Measurements from ENCODE around the gene PSME1.

Gene PSME1

DNA sequence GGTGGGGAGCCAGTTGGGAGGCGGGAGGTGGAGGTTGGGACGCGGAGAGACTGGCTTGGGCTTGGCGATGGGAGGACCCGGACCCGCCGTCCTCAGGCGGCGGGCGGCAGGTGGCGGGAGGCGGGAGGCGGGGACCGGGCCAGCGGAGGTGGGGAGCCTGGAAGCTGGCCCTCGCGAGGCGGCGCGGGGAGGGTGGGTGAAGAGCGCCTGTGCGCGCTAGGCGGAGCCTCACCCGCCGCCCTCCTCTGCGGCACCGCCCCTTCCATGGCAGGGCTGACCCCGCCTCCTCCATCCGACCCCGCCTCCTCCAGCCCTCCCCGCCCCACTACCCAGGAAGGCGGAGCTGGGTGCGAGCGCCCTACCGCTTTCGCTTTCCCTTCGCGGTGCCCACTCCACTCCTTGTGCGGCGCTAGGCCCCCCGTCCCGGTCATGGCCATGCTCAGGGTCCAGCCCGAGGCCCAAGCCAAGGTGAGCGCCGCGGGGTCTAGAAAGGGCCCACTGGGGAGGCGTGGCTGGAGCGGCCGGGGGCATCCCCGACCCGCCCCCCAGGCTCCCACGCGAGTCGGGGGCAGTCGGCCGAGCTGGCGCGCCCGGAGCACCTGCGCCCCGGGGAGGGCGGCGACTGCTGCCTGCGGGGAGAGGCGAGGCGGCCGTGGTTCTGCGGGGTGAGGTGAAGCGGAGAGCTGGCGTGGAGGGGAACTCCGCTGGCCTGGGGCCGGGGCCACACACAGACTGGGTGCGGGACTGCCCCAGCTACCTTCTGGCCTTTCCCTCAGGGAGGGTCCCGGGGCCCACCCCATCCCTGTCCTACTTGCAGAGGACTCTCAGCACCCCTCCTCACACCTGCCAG is at the start of gene PSME1:
TSS of gene PSME1 (plus strand) at position 361 of the 850 bp plus-strand sequence. CDS start at position 430, 69 bp downstream.
- DNase-seq (ENCODE audit: low read depth in 4 of 4, low spot score in 1 of 4) = peak; percentile 76 to 94 (median 91)

DNA sequence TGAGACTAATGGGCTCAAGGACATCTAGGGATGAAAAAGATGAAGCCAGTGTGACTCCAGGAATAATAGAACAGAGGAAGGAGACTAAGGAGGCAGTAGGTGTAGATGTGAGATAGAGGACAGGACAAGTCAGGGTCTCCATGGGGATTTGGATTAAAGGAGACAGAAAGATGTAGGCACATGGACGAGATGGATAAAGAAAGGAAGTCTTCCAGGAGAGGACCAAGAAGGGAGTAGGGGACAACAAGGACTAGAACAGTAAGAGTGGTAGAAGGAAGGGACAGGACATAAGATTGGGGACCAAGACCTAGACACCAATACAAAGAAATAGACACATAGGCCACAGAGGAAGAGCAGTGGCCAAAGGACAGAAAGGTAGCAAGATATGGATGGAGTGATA is 49.0 kb upstream of the PSME1 start:
- DNase-seq (ENCODE audit: low read depth in 4 of 4, low spot score in 1 of 4) = no peak

DNA sequence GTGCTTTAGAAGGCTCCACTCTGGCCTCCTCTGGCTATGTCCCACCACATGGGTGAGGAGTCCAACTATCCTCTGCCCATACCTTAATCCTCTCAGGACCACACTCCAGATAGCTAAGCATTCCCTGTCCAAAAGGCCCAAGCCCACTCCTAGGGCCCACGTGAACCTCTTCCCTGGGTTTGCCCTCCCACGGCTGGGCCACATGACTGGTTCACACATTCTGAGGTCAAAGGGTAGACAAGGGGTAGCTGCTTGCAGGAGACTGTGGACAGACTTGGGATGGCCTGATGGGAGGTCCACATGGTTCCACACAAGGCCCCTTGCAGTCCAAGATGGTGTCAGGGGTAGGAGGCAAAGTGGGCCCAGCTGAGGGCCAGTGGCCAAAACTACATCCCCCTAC is 47.9 kb upstream of the PSME1 start:
- DNase-seq (ENCODE audit: low read depth in 4 of 4, low spot score in 1 of 4) = no peak

DNA sequence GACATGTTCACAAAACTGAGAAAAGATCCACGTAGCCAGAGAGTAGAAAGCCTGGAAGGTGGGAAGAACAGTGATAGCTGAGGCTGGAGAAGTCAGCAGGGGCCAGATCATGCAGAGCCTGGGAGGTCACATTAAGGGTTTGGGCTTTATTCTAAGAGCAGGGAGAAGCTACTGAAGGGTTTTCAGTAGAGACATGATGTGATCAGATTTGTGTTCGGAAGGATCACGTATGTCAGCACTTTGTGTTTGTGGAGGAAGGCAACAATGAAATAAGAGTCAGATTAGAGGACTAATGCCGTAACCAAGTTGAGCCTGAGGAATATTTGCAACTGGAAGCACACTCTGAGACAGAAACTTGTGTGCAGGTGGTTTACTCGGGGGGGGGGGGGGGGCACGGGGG is 46.1 kb upstream of the PSME1 start:
- DNase-seq (ENCODE audit: low read depth in 4 of 4, low spot score in 1 of 4) = no peak

DNA sequence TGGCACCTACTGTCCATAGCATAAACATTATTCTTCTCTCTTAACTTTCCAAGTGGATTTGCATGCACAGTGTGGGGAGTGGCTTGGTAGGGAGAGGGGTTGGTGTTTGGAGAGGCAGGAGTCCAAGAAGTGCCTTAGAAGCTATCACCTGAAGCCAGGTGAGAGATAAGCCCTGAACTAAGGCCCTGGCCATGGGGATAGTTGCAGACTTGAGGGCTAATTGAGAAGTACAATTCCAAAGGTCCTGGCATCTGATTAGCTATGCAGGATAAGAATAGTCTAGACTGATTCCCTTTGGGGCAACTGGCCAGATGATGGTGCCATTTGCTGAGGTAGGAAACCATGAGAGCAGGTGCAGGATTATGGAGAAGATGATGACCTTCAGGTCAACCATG is 43.9 kb upstream of the PSME1 start:
- no peak for DNase-seq (ENCODE audit: low read depth in 4 of 4, low spot score in 1 of 4)

DNA sequence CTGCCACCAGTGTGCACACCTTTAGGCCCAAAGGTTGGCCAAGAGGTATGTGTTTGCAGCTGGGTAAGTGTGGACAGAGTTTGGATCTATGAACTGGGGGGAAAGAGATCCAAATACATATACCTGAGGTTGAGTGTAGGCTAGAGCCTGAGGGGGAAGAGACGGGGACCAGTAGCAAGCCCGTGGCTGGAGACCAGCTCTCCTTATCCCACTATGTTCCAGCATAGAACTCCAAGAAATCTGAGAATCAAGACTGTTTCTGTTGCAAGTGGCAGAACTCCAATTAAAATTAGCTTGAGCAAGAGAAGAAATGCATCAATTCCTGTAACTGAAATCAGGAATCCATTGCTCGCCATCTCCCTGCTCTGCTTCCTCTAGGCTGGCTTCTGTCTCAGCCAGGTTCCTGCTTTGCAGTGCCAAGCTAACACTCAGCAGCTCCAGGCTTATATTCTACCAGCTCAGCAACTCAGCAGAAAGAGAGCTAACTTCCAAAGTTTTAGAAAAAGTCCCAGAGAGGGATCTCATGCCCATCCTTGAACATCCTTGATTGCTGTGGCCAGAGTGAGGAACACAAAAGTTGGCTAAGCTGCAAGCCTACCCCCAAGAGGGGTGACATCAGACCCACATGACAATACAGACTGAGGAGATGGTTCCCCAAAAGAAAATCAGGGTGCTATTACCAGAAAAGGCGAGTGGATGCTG is 43.3 kb upstream of the PSME1 start:
- no peak for DNase-seq (ENCODE audit: low read depth in 4 of 4, low spot score in 1 of 4)

DNA sequence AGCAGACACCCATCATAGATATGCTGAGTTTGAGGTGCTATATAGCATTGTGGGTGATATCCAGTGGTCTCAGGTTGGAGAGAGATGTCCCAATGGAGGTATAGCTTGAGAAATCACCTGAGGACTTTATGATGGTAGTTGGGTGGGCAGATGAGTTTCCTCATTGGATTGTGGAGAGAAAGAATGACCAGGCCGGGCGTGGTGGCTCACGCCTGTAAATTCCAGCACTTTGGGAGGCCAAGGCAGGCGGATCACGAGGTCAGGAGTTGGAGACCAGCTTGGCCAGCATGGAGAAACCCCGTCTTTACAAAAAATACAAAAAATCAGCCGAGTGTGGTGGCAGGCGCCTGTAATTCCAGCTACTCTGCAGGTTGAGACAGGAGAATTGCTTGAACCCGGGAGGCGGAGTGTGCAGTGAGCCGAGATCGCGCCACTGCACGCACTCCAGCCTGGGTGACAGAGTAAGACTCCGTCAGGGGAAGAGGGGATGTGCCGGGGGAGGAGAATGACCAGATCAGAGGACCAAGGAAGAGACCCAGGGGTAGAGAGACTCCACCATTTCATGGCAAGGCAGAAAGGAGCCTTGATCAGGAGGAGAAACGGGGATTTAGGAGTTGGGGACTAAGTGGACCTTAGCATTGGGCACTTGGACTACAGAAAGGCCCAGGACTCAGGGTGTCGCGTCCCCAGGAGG is 42.6 kb upstream of the PSME1 start:
- DNase-seq (ENCODE audit: low read depth in 4 of 4, low spot score in 1 of 4) = no peak

DNA sequence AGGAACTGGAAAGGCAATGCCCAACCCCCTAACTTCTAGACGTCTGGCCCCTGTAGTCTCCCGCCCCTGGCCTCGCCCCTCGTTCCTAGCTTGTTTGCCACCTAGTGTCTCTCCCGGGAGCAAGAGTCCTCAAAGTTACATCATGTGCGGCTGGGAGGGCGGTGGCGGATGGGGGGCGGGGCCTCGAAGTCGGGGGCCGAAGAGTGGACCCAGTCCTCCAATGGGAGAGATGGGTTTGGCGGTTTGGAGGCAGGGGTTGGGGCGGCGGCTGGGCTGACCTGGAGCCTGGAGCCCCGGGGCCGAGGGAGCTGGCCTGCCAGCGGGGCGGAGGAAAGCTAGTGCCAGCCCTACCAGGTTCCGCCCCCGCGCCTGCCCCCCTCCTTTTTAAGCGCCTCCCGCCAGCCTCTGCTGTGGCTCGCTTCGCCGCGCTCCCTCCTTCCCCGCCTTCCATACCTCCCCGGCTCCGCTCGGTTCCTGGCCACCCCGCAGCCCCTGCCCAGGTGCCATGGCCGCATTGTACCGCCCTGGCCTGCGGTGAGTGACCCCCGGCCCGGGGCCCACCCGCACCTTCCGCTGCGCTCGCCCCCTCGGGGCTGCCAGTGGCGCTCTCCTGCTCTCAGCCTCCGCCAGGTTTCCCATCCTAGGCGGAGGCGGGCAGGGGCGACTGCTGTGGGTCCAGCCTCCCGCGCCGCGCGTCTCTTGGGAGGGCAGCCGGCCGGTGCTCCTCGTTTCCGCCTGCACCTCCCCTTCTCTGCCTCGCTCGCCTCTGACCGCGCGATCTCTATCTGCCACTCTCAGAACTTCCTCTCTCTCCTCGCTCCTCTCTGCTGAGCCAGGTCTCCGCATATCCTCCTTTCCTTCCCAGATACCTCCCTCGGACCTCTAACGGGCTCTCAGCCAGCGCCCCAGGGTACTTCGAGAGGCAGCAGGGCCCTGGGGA is 41.8 kb upstream of the PSME1 start, which contains the start of gene PCK2:
TSS of gene PCK2 (plus strand) at position 411 of the 940 bp plus-strand sequence. CDS start at position 506, 95 bp downstream.
- peak; percentile 60 to 92 (median 74) for DNase-seq (ENCODE audit: low read depth in 4 of 4, low spot score in 1 of 4)

DNA sequence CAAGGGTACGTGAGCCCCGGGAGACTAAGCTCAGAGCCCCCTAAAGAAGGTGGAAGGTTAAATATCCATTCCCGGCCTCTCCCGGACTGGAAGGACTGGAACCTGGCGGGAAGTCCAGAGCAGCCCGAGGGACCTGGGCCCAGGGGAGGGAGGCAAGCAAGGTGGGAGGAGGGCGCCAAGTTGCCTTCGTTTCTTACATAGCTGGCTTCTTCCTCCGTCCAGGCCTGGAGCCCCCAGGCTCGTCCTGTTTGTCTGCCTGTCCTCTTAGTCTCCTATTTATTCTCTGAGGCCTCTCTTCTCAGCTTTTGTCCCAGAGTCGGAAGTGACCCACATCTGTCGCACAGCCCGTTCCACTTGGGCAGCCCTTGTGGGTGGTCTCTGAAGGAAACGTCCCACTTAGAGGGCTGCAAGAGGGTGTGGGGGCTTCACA is 41.1 kb upstream of the PSME1 start:
- DNase-seq (ENCODE audit: low read depth in 4 of 4, low spot score in 1 of 4) = no peak

DNA sequence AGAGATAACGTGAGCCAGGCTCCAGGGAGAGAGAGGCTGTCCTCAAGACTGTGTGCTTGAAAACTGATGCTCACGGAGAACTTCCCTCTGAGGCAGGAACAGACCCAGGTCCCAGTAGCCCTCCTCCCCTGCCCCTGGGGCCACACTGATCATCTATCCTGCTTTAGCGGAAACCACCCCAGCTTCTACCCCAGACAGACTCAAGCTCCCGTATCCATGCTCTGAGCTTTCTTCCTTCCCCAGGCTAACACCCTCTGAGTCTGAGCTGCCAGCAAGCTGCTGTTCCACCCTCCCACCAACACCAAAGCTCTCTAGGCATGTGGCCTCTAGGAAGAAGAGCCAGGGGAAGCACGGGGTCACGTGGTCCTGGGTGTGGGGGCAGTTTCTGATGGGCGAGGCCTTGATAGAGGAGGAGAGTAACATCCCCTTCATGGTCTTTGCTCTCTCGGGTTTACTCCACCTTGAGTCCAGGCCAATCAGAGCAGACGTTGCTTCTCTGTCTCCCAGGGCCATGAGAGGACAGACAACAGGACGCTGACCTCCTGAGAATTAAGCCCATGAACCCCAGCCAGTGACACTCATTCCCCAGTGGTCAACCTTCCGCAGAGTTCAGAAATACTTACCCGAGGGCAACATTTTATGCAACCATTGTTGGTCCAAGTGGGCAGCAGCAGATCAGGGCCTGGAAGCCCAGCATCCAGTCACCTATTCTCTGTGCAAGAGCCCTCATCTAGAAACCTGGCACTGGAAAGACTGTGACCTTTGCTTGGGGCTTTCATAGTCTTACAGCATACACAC is 40.5 kb upstream of the PSME1 start:
- peak in 2 of 4 experiments; percentile 36 to 61 for DNase-seq (ENCODE audit: low read depth in 4 of 4, low spot score in 1 of 4)

DNA sequence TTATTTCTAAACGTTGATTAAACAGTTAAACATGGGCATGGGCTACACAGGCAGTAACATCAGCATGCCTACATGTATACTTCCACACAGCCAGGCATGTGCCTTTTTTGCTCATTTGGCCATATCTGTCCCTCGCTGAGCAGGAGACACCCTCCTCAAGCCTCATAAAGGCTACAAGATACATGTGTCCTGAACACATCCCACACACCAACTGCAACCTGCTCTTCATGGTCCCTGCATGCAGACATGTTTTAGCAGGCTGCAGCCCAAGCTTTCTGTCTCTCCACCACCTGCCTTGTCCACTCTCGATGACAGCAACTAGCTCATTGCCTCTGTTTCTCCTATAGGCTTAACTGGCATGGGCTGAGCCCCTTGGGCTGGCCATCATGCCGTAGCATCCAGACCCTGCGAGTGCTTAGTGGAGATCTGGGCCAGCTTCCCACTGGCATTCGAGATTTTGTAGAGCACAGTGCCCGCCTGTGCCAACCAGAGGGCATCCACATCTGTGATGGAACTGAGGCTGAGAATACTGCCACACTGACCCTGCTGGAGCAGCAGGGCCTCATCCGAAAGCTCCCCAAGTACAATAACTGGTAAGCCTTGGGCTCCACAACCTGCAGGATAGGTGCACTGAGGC is 39.3 kb upstream of the PSME1 start:
- DNase-seq (ENCODE audit: low read depth in 4 of 4, low spot score in 1 of 4) = no peak

DNA sequence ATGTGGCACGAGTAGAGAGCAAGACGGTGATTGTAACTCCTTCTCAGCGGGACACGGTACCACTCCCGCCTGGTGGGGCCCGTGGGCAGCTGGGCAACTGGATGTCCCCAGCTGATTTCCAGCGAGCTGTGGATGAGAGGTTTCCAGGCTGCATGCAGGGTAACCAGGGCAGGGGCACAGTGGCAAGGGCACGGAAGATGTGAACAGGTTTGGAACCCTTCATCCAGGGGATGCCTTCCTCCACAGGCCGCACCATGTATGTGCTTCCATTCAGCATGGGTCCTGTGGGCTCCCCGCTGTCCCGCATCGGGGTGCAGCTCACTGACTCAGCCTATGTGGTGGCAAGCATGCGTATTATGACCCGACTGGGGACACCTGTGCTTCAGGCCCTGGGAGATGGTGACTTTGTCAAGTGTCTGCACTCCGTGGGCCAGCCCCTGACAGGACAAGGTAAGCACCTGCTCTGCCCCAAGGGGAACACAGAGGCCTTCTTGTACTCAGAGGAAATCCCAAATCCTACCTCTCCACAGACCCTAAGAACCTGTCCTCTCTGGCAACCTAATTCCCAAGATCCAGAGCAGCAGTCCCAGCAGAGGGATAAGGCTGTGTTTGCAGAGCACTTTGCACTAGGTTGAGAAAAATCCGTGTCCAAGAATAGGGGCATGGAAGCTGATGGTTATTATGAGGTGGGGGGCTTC is 37.6 kb upstream of the PSME1 start:
- DNase-seq (ENCODE audit: low read depth in 4 of 4, low spot score in 1 of 4) = no peak

DNA sequence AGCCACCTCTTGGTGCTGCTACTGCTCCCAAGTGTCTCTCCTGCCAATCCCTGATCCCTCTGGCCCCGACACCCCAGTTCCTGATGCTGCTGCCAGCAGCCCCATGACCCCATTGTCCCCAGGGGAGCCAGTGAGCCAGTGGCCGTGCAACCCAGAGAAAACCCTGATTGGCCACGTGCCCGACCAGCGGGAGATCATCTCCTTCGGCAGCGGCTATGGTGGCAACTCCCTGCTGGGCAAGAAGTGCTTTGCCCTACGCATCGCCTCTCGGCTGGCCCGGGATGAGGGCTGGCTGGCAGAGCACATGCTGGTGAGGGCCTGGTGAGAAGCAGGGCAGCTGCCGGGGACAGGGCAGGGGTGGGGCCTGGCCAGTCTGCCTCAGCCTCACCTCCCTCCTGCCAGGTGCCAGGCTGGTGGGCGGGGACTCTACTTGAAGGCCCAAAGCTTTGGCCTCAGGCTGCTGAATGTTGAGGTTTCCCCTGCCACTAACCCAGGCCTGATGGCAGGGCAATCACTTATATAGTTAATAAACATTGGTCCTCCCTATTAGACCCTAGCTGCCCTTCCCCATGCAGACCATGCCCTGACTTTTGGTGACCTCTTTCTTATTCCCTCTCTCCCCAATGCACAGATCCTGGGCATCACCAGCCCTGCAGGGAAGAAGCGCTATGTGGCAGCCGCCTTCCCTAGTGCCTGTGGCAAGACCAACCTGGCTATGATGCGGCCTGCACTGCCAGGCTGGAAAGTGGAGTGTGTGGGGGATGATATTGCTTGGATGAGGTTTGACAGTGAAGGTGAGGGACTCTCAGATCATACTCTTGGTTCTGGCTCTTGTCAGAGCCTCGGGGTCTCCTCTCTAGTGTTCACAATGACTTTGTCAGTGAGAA is 36.8 kb upstream of the PSME1 start:
- DNase-seq (ENCODE audit: low read depth in 4 of 4, low spot score in 1 of 4) = no peak

DNA sequence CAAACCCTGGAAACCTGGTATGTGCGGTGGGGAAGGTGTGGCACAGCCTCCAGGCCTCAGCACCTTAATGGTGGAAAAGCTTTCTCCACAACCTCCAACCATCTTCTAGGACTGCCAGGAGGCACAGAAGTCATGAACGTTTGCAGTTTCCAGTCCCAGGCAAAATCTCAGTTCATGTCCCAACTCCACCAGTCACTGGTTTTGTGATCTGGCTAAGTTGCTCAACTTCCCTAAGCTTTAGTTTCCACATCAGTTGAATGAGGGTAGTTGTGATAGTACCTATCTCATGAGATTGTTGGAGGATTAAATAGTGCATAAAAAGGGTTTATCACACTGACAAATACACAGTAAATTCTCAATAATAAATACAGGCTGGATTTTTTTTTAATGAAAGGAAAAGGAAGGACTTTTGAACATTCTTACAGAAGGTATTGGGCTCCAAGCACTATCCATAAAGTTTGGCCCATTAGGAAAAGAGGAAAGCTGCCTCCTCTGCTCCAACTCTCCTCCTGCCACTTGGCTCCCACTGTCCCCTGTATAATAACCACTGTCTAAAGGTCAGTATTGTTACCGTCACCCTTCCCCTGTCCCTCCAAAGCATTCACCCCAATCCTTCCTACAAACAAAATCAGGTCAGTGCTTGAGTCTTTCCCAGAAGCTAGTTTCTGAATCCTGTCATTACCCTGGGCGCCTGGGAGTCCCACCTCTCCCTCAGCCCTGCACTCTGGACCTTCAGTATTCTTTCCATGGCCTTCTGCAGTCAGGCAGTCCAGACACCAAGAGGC is 35.6 kb upstream of the PSME1 start:
- DNase-seq (ENCODE audit: low read depth in 4 of 4, low spot score in 1 of 4) = no peak

DNA sequence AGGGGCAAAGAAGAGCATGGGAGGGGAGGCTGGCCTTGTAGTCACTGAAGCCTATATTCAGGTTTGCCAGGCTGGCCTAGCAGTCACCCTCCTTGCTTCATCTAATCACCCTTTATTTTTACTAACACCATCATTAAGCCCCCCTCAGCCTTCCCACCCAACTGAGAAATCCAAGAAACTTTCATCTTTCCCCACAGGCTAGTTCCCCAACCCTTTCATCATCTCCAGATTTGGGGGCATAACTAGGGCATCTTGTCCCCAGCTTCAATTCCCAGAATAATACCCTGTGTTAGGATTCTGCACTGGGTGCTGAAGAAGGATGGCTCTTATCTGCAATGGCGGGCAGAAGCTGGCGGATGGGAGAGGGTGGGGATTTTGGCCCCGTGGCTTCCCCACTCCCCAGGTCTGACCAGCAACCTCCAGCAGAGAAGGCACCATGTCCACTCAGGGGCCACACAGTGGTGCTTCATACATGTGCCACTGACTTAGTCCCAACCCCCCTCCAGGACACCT is 35.0 kb upstream of the PSME1 start:
- DNase-seq (ENCODE audit: low read depth in 4 of 4, low spot score in 1 of 4) = no peak

DNA sequence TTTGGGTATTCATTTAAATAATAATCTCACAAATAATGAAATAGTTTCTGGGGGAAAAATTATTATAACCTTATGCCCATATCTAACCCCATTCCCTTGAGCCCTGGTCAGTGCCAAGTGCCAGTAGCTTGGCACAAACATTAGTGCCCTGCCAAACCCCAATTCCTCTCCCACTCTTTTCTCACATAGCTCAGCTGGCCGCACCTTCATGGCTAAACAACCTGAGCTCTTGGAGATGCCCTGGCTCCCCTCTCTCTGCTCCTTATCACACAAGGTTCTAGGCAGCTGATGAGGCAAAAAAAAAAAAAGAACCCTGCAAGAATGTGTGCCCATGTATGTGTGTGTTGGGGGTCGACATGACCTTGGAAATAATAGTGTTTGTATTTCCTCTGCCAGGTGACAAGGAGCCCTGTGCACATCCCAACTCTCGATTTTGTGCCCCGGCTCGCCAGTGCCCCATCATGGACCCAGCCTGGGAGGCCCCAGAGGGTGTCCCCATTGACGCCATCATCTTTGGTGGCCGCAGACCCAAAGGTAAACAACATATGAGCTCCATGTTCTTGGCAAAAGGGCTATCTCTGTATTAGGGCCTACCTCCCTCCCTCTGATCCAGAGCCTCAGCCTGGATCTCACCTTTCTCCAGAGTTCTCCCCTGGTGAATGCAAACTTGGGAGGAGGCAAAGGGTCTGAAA is 33.5 kb upstream of the PSME1 start:
- no peak for DNase-seq (ENCODE audit: low read depth in 4 of 4, low spot score in 1 of 4)

Data from stimulated activated CD4-positive, alpha-beta T cell treated with anti-CD3 and anti-CD28 coated beads, Interleukin-1b, Interleukin-23, amount 100 ng/mL, for 24 hours (primary cell).